K562 (cell line): Measurements from ENCODE around the gene CEL. TPM values are rescaled to one million over a fixed set of nuclear protein-coding genes. Genes with fewer than 3 reads are reported as not detected.

Source experiments
- BDP1 ChIP-seq: IDR thresholded peaks from 3 replicates; pipeline ENCODE4 v1.6.1; 2011; ENCODE audit not compliant: insufficient read length, insufficient read depth
- CAMTA2 ChIP-seq: fragments of 250-450 bp; sonication (Bioruptor Pico); conservative IDR thresholded peaks from 2 replicates; pipeline ENCODE4 v1.5.1; 2022
- HNRNPK ChIP-seq: fragments of 200-400 bp; formaldehyde crosslinking; IDR thresholded peaks from one replicate; pipeline ENCODE4 v1.6.1; 2018; ENCODE audit warnings: mild to moderate bottlenecking, low read depth, low read length; ENCODE audit not compliant: poor library complexity, severe bottlenecking
- KAT2B ChIP-seq: IDR thresholded peaks from one replicate; pipeline ENCODE4 v1.6.1; 2012; ENCODE audit warnings: low read depth, mild to moderate bottlenecking, control low read depth, inconsistent platforms, low read length, moderate library complexity
- POLR2A ChIP-seq: fragments of 450-650 bp; conservative IDR thresholded peaks from 2 replicates; pipeline ENCODE4 v1.6.1; 2016
- SMAD4 ChIP-seq: fragments of 250-450 bp; sonication (Bioruptor Pico); conservative IDR thresholded peaks from 2 replicates; pipeline ENCODE4 v1.8.0; 2021; ENCODE audit warnings: inconsistent platforms, mild to moderate bottlenecking, moderate library complexity
- TEAD2 ChIP-seq: fragments of 450-650 bp; IDR thresholded peaks from 2 replicates; pipeline ENCODE4 v1.6.1; 2016; ENCODE audit warnings: missing genetic modification characterization, control low read depth, missing compliant biosample characterization
- polyA plus RNA-seq, 8 experiments: library from polyadenylated mRNA; depleted of rRNA in 4 of 8; stranded (reverse) in 5 of 8; unstranded in 3 of 8; fragments of >200 nt; fragmentation: Nextera tagmentation in 2 of 8; fragmentation: Illumina TruSeq in 1 of 8; extraction: Ambion mirVana in 2 of 8; extraction: Trizol in 1 of 8; gene quantifications; 2 replicates each; pipeline versions ENCODE4 v1.2.1 to v1.2.3, GENCODE V29; 2011 to 2014; ENCODE audit warnings: inconsistent platforms in 1 of 8, missing spikeins in 1 of 8
- total RNA-seq, 7 experiments: library from RNA; depleted of rRNA in 6 of 7; stranded (reverse); fragments of >200 nt in 6 of 7; fragmentation: Illumina TruSeq in 2 of 7; extraction: Trizol in 2 of 7; gene quantifications; 2 replicates each; pipeline versions ENCODE4 v1.2.1 to v1.2.3, GENCODE V29; 2011 to 2021; ENCODE audit warnings: low replicate concordance in 1 of 7
- TF ChIP-seq, protein P1 (sequence below): sonication (generic); formaldehyde crosslinking; IDR thresholded peaks from 2 replicates; pipeline ENCODE4 v1.8.1; 2023; ENCODE audit warnings: mild to moderate bottlenecking, missing genetic modification reagents
- TF ChIP-seq, protein P2 (sequence below): fragments of 450-650 bp; IDR thresholded peaks from 2 replicates; pipeline ENCODE4 v1.6.1; 2016; ENCODE audit warnings: mild to moderate bottlenecking
- TF ChIP-seq, protein P3 (sequence below): sonication (generic); formaldehyde crosslinking; IDR thresholded peaks from 2 replicates; pipeline ENCODE4 v1.8.0; 2022; ENCODE audit warnings: missing genetic modification reagents, mild to moderate bottlenecking, borderline replicate concordance
- TF ChIP-seq, protein P4 (sequence below), 2 experiments: IDR thresholded peaks in 1 of 2; conservative IDR thresholded peaks in 1 of 2; 2 replicates each; pipeline ENCODE4 v1.6.1; 2016; ENCODE audit warnings: low read depth in 2 of 2, mild to moderate bottlenecking in 1 of 2, missing compliant biosample characterization in 1 of 2, missing genetic modification characterization in 1 of 2, moderate library complexity in 1 of 2
- TF ChIP-seq, protein P5 (sequence below): fragments of 450-650 bp; IDR thresholded peaks from 2 replicates; pipeline ENCODE4 v1.6.1; 2018; ENCODE audit not compliant: partially characterized antibody

The CEL gene
- total and polyA plus RNA-seq, 9 of the 15 experiments (the other 6 are each of a cell fraction or from before 2014, with no cell fraction given) = 0.09 to 3.0 (median 0.51) TPM; not detected in 2

DNA sequence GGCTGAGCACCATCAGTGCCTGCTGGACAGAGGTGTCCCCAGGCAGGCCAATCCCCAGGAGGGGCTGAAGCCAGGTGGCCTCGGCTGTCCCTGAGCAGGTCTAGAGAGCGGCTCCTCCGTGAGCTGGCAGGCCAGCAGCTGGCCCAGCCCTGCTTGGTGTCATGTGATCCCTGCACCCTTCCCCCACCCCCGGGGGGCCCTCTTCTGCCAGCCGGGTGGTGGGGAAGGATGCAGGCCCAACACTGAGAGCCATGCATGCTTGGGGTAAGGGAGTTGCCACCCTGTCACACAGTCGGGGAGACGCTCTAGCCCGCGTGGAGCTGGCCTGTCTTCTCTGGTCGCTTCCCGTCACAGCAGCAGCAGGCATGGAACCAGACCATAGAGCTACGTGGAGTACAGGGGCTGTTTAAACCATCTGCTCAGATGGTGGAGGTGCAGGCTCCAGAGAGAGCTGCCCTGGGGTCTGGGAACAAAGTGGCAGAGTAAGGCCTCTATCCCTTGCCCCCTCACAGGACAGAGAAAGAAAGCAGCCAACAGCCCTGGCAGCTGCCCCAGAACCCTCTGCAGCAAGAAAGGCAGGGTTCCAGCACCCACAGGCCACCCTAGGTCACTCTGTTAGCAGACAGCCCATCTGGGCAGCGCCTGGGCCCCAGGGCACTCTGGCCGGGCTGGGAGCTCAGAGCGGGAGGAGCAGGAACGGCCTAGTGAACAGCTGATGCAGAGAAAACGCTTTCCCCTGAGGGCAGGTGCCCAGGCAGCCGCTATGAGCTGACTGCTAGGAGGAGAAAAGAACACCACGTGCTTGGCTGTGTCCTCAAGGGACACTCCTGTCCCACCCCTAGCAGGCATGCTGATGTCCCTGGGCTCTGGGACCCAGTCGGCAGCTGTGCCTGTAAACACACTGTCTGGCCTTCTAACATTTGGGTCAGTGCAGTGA, 52.4 kb downstream of the CEL start (continued):
- TF ChIP-seq, protein P1, sequence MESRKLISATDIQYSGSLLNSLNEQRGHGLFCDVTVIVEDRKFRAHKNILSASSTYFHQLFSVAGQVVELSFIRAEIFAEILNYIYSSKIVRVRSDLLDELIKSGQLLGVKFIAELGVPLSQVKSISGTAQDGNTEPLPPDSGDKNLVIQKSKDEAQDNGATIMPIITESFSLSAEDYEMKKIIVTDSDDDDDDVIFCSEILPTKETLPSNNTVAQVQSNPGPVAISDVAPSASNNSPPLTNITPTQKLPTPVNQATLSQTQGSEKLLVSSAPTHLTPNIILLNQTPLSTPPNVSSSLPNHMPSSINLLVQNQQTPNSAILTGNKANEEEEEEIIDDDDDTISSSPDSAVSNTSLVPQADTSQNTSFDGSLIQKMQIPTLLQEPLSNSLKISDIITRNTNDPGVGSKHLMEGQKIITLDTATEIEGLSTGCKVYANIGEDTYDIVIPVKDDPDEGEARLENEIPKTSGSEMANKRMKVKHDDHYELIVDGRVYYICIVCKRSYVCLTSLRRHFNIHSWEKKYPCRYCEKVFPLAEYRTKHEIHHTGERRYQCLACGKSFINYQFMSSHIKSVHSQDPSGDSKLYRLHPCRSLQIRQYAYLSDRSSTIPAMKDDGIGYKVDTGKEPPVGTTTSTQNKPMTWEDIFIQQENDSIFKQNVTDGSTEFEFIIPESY (CRISPR knock-in tag) = peak; percentile 47
- no peak for TF ChIP-seq POLR2A
- no peak for TF ChIP-seq TEAD2 (tag)
- TF ChIP-seq KAT2B = no peak
- TF ChIP-seq, protein P2, sequence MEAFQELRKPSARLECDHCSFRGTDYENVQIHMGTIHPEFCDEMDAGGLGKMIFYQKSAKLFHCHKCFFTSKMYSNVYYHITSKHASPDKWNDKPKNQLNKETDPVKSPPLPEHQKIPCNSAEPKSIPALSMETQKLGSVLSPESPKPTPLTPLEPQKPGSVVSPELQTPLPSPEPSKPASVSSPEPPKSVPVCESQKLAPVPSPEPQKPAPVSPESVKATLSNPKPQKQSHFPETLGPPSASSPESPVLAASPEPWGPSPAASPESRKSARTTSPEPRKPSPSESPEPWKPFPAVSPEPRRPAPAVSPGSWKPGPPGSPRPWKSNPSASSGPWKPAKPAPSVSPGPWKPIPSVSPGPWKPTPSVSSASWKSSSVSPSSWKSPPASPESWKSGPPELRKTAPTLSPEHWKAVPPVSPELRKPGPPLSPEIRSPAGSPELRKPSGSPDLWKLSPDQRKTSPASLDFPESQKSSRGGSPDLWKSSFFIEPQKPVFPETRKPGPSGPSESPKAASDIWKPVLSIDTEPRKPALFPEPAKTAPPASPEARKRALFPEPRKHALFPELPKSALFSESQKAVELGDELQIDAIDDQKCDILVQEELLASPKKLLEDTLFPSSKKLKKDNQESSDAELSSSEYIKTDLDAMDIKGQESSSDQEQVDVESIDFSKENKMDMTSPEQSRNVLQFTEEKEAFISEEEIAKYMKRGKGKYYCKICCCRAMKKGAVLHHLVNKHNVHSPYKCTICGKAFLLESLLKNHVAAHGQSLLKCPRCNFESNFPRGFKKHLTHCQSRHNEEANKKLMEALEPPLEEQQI = no peak
- TF ChIP-seq, protein P3, sequence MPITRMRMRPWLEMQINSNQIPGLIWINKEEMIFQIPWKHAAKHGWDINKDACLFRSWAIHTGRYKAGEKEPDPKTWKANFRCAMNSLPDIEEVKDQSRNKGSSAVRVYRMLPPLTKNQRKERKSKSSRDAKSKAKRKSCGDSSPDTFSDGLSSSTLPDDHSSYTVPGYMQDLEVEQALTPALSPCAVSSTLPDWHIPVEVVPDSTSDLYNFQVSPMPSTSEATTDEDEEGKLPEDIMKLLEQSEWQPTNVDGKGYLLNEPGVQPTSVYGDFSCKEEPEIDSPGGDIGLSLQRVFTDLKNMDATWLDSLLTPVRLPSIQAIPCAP (CRISPR knock-in tag) = no peak
- TF ChIP-seq, protein P4, sequence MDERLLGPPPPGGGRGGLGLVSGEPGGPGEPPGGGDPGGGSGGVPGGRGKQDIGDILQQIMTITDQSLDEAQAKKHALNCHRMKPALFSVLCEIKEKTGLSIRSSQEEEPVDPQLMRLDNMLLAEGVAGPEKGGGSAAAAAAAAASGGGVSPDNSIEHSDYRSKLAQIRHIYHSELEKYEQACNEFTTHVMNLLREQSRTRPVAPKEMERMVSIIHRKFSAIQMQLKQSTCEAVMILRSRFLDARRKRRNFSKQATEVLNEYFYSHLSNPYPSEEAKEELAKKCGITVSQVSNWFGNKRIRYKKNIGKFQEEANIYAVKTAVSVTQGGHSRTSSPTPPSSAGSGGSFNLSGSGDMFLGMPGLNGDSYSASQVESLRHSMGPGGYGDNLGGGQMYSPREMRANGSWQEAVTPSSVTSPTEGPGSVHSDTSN (CRISPR knock-in tag; IDR thresholded peaks at IDR 0.05; ENCODE audit: low read depth) = no peak
- TF ChIP-seq, protein P4 (tag; conservative IDR thresholded peaks at IDR 0.05; ENCODE audit: low read depth) = no peak
- TF ChIP-seq, protein P5, sequence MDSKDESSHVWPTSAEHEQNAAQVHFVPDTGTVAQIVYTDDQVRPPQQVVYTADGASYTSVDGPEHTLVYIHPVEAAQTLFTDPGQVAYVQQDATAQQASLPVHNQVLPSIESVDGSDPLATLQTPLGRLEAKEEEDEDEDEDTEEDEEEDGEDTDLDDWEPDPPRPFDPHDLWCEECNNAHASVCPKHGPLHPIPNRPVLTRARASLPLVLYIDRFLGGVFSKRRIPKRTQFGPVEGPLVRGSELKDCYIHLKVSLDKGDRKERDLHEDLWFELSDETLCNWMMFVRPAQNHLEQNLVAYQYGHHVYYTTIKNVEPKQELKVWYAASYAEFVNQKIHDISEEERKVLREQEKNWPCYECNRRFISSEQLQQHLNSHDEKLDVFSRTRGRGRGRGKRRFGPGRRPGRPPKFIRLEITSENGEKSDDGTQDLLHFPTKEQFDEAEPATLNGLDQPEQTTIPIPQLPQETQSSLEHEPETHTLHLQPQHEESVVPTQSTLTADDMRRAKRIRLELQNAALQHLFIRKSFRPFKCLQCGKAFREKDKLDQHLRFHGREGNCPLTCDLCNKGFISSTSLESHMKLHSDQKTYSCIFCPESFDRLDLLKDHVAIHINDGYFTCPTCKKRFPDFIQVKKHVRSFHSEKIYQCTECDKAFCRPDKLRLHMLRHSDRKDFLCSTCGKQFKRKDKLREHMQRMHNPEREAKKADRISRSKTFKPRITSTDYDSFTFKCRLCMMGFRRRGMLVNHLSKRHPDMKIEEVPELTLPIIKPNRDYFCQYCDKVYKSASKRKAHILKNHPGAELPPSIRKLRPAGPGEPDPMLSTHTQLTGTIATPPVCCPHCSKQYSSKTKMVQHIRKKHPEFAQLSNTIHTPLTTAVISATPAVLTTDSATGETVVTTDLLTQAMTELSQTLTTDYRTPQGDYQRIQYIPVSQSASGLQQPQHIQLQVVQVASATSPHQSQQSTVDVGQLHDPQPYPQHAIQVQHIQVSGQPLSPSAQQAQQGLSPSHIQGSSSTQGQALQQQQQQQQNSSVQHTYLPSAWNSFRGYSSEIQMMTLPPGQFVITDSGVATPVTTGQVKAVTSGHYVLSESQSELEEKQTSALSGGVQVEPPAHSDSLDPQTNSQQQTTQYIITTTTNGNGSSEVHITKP = no peak
- no peak for TF ChIP-seq BDP1
- TF ChIP-seq SMAD4 (CRISPR knock-in tag) = no peak
- no peak for TF ChIP-seq HNRNPK
- TF ChIP-seq CAMTA2 = no peak
